Measurements from ENCODE around the gene DLST. TPM values are rescaled to one million over a fixed set of nuclear protein-coding genes. Genes with fewer than 3 reads are reported as not detected.
"Not testable (repeated sequence)": the region's sequence is repeated elsewhere in the genome, so short reads cannot be mapped to it uniquely, and the experiment has no call there.

DLST gene
- total RNA-seq, 1 donor from 2014 or later: 98.4 TPM

DNA sequence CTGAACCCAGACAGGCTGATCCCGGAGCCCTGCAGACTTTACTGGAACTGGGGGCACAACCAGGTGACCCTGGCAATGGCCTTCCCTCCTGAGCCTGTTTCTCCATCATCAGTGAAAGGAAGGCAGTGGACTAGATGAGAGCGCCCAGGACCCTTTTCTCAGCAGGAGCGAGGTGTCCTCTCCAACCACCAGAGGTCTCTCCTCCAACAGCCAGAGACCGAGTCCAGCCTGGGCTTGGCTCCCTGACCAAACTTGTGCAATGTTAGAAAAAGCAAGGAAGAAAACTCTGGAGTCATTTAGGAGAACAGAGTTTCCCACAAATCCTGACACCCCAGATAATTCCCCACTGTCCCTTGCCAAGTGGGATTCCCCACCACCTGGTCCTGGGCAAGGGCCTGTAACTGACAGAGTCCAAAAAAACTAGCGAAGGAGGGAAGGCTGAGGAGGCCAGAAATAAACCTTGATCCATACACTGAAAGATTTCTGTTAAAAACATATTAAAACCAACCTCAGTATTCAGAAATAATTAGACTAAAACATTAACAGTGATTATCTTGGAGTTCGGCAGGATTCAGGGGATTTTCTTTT is 32.4 kb downstream of the DLST start:
- DNase-seq (ENCODE audit: extremely low read depth, low read depth, low spot score): peak; percentile 23

DNA sequence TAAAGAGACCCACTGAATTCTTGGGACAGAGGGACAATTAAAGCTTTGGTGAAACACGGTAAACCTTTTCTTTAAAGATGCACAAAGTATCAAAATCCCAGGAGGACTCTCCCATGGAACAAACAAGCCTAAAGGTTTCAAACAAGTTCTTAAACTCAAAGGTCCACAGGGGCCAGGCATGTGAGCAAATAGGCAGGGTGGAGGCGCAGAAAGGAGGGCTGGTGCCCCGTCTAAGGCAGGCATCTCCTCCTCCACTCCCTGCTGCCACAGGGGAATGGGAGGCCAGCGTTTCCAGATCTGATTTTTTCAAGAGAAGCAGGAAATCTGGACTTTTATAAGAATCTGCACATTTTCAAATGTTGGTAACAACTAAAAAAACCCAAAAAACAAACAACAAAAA is 33.7 kb downstream of the DLST start:
- DNase-seq (ENCODE audit: extremely low read depth, low read depth, low spot score): no peak

DNA sequence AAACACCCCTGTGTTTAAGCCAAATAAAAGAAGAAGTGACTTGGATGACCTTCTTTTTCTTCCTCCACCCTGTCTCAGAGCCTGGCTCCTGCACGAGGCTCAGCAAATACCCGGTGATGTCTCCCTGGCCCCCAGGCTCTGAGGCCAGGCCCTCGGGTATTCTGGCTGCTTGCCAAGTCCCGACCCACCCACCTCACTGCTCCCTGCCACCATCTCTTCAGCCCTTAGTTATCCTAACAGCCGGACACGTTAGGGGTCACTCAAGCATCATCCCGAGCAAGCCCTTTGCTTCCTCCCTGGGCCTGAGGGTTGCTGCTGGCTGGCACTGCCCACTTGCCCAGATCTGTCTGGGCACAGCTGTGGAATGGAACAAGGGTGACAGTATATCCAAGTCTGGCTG is 34.1 kb downstream of the DLST start:
- DNase-seq (ENCODE audit: extremely low read depth, low read depth, low spot score): no peak

DNA sequence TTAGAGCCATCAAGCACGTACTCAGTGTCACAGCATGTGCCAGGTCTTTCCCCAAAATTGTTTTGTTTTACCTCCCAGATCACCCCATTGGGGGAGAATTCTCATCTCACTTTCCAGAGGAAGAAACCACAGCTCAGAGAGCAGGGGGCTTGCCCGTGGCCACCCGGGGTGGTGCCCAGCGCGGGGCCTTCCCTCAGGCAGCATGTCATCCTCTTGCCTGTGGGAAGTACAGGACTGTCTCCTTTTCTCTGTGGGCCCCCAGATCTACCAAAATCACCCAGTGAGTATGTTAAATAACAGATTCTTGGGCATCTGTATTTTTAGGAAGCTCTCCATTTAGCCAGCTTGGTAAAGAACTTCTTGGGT is 35.4 kb downstream of the DLST start:
- no peak for DNase-seq (ENCODE audit: extremely low read depth, low read depth, low spot score)

DNA sequence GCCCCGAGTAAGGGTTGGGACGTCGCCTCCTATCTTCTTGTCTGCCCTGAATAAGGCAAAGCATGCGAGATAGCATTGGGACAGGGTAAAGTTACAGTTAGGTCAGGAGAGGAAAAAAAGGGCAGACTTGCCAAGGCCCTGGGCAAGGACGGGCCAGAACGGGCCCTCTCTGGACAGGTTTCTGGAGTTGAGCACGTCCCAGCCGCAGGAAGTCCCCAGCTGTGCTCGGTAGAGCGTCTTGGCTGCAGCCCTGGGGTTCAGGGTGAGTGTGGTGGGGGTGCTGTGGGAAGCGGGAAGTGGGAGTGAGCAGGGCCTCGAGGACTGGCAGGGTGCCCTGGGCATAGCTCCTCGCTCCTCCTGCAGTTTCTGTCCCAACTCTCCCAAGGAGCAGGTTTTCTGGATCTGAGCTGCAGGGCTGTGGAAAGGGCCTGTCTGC is 35.9 kb downstream of the DLST start:
- DNase-seq (ENCODE audit: extremely low read depth, low read depth, low spot score): no peak

DNA sequence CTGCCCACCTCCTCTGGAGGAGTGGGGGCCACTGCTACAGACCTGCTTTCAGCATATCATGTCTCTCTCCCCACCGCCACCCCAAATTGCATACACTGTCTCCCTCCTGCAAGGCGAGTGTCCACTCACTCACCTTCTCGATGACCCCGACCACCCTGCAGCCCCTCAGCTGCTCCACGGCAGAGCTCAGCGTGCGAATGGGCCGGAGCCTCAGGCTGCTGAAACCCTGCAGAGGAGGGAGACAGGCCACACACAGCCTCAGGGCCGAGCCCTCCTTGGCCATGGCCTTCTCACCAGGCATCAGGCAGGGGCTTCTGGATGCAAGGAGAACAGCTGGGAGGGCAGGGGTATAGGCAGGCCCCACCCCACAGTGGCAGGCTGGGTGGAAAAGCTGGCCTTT is 36.7 kb downstream of the DLST start:
- no peak for DNase-seq (ENCODE audit: extremely low read depth, low read depth, low spot score)

DNA sequence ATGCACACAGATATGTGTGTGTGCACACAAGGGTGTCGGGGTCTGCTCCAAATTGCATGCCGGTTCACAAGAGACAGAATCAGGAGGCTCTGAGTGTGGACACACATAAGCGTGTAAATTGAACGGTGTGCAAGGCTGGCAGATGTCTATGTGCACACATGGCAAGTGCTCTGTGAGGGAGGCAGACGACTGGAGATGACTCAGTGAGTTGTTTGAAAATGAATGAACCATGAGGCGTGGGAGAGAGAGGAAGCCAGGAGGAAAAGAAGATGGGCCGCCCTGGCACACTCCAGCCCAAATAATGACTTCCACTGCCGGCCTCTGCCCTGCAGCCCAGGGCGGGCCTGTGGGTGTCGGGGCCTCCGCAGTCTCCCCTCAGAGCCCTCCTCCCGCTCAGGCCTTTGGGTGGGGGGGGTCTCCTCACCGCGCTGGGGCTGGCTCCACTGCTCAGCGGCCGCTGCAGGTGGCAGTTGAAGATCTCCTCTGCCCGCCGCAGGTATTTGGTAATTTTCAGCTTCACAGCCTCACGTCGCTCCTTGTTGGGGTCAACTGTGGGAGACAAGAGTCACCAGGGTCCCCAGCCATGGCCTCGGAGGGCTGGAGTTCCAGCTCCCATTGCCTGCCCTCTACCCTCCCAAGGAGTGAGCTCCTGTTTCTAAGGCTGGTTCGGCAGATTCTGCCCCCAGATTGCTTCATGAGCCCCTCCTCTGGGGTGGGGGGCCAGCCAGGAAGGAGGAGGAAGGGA is 37.9 kb downstream of the DLST start:
- DNase-seq (ENCODE audit: extremely low read depth, low read depth, low spot score): no peak

DNA sequence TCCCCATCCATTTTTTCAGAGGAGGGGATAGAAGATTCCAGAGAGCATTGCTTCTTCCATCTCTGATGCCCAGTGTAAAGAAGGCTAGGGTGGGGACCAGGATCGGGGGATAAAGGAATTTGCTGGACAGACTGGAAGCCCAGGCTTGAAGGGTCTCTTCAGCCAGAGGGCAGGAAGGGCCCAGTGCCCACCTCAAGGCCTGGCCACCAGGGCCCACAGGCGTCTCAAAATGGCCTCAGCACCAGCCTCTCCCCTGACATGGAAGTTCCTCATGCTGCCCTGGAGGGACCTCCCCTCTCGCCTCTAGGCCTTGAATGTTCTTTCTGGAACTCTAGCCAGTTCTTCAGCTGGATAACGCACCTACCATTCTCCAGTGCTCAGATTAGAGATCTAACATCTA is 38.6 kb downstream of the DLST start:
- DNase-seq (ENCODE audit: extremely low read depth, low read depth, low spot score): no peak

DNA sequence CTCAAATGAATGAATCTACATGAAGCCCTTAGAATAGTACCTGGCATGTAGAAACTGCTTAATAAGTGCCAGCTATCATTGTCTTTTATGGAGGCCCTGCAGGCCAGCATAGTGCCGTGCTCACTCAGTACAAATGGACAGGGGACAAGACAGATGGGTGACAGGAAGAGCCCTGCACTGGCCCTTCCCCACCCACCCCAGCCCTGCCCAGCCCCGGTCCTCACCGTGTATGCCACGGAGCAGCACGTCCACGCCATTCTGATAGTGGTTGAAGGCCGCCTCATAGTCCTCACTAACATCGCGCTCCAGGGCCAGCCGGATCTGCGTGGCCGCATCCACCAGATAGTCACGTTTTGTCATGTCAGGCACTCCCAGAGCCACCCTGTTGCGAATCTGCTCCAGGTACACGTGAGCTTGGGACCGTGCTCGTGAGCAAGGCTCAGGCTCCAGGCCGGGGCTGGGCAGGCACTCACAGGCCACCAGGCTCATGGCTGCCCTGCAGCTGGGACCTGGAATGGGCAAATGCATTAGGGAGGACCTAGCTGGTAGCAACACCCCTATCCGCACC is 39.4 kb downstream of the DLST start:
- no peak for DNase-seq (ENCODE audit: extremely low read depth, low read depth, low spot score)

DNA sequence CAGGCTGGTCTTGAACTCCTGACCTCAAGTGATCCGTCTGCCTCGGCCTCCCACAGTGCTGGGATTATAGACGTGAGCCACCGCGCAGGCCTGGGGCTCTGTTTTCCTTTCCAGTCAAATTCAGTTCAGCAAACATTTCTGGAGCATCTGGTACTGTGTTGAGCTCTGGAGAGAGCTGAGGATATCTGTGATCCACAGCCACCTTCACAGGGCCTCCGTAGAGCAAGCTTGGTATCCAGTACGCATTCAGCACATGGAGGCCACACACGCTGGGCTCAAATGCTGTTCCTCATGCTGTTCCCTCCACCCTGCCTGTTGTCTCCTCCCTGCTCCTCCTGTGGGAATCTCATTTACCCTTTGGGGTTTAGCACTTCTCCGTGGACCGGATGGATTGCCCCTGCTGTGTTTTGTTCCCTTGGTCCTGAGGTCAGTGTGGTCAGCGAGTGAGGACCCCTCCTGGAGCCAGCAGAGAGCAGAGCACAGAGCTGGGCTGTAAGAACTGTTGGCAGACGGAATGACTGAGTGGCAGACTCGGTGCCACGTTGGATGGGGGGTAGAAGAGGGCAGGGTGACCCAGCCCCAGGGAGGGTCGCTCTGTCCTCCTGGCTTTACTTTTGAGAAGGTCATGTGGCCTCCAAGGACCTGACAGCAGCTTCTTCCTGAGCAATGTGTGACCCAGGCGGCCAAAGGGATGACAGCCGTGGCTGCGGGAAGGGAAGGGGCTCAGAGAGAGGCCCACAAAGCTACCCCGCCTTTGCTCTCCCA is 40.5 kb downstream of the DLST start:
- DNase-seq (ENCODE audit: extremely low read depth, low read depth, low spot score): no peak

DNA sequence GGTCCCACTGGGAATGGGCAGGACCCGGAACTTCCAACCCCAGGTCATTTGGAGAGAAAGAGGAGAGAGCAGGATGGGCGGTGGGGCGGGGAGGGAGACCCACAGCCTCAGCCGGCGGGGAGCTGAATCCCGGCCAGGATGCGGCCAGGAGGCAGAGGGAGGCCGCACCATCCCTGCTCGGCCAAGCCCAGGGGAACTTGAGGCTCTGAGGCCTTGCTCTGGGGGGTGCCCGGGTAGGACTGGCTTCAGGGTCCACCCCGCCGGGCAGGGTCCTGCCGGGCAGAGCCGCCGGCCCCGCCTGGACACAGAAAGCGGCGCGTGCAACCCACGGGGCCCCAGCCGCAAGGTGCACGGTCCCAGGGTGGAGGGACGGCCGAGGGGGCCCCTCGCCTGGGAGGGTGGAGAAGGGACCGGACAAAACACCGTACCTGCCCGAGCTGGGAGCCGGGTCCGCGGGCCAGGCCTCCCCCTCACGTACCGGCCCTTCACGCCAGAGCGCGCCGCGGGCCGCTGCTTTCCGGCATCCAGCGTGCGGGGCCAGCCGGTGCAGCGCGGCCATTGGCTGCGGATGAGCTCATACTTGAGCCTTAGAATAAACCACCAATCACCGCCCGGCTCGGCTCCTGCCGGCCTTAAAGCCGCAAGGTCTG is 41.2 kb downstream of the DLST start, which contains the start of gene RPS6KL1:
Gene RPS6KL1 (minus strand): TSS at position 509 of the 650 bp plus-strand sequence. CDS start 1,719 bp downstream, outside the sequence.
- peak; percentile 55 for DNase-seq (ENCODE audit: extremely low read depth, low read depth, low spot score)

DNA sequence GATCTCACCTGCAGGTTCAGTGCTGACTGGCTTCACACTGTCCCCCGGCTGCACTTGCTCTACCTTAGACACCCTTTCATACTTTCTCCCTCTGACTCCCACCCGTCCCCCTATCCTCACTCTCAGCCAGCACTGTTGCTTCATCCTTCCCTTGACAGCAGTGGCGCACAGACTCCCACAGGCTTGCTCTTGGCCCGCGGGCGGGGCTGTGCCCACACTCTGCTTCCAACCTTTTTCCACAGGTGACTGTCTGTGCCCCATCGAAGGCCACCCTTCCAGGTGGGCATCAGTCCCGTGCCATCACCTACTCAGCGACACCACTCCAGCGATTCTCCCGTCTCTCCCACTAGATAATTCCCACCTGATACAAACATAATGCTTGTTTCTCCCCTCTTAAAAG is 42.3 kb downstream of the DLST start:
- DNase-seq (ENCODE audit: extremely low read depth, low read depth, low spot score): no peak

DNA sequence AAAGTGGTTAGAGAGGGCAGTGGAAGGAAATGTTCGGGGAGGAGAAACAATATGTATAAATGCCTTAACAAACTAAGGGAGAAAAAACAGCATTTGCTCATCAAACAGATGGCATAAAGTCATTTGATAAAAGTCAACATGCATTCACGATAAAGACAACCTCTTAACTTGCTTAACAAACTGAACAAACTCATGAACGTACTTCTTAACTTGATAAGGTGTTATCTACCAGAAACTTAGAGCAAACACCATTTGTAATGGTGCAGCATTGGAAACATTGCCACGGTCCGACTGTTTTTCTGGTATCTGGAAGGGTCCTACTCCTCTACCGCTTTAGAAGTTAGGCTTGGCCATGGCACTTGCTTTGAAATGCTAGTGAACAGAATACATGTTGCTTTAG is 45.5 kb downstream of the DLST start:
- no peak for DNase-seq (ENCODE audit: extremely low read depth, low read depth, low spot score)

DNA sequence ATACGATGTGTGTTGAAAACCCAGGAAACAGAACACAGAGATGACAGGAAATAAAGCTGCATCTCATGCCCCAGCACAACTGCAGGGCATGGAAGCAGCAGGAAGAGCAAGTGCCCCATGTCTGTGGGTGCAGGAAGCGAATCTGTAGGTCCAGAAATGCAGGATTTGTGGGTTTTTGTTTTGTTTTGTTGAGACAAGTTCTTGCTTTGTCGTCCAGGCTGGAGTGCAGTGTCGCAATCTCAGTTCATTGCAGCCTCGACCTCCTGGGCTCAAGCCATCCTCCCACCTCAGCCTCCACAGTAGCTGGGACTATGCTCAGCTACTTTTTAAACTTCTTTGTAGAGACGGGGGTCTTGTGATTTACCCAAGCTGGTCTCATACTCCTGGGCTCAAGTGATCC is 47.5 kb downstream of the DLST start:
- DNase-seq (ENCODE audit: extremely low read depth, low read depth, low spot score): no peak

DNA sequence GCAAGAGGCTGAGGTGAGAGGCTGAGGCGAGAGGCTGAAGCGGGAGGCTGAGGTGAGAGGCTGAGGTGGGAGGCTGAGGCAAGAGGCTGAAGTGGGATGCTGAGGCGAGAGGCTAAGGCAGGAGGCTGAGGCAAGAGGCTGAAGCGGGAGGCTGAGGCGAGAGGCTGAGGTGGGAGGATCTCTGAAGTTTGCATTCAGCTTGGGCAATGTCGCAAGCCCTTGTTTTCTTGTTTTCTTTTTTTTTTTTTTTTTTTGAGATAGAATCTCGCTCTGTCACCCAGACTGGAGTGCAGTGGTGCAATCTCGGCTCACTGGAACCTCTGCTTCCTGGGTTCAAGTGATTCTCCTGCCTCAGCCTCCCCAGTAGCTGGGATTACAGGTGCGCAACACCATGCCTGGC is 50.0 kb downstream of the DLST start:
- not testable (repeated sequence) for DNase-seq (ENCODE audit: extremely low read depth, low read depth, low spot score)

DNA sequence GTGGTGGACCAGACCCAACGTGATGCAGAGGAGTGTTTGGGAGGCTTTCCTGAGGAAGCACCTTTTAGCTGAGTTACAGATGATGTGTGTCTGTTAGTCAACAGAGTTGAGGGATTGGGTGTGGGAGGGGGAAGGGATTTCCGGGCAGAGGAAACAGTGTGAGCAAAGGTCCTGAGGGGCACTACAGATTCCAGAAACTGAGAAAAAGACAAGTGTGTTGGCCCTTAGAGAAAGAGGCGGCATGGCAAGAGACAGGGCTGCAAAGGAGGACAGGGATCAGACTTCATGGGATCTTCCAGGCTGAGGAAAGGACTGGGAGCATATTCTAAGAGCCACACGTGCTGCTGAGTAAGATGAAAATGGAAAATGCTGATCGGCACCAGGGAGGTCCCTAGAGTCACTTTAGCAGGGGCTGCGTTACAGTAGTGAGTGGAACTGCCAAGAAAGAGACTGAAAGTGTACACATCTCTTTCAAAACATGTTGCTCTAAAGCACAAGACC is 50.7 kb downstream of the DLST start:
- DNase-seq (ENCODE audit: extremely low read depth, low read depth, low spot score): peak; percentile 71

DNA sequence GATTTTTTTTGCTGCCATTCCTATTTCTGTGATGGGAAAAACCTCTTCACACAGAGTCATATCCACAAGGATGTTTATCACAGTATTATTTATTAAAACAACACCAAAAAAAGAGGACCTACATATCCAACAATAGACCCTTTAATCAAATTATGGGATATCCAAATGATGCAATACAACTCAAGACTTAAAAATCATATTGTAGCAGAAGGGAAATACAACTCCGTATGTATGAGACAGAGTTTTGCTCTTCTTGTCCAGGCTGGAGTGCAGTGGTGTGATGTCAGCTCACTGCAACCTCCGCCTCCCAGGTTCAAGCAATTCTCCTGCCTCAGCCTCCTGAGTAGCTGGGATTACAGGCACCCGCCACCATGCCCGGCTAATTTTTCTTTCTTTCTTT is 51.2 kb downstream of the DLST start:
- not testable (repeated sequence) for DNase-seq (ENCODE audit: extremely low read depth, low read depth, low spot score)

DNA sequence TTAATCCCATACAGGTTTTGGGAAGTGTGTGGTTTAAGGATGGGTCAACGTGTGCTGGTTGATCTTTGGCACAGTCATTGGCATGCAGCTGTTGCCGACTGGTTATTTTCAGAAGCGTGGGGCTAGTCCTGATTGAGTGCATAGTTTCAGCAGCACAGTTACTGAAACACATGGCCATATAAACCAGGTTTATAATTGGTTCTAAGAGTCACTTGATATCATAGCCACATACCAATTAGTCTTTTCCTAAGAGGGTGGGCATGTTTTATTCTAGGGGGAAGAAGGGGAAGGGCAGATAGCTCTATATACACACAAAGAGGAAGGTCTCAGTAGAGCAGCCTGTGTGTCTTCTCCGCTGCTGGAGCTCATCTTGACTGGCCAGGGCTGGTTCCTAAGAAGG is 52.3 kb downstream of the DLST start:
- DNase-seq (ENCODE audit: extremely low read depth, low read depth, low spot score): no peak

DNA sequence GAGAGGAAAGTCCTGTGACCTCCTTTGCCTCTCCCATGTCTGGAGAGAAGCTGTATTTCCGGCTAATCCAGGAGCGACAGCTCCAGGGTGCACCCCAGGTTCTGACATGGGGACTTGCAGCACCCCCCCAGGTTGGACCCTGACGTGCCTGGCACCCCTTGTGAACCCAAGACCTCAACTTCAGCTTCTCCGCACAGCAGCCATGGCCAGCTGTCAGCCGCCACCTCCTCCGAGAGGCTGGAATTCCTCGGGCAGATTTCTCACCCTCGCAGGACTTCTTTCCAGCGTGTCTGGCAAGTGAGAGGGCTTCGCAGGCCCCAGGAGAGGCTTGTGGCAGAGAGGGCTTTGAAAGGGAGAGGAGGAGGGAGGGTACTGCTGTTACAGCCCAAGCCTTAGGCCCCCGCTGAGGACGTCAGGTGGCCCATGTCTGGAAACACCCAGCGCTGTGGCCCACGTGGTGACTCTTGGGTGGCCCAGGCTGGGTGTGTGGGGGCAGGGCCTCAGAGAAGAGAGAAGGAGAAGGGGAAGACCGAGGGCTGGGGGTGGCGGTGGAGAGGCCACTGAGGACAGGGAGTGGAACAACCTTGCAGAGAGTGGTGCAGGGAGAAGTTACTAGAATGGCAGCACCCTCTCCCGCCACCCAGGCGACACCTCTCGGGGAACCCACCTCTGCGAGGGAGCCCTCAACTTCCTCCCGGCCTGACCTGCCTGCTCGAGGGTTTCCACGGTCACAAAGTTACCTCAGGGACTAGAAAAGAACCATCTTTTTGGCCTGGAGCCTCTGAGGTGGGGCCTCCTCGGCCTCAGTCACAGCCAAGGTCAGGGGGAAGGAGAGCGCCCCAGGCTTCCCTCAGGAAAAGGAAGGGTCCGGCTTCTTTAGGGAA is 53.0 kb downstream of the DLST start:
- no peak for DNase-seq (ENCODE audit: extremely low read depth, low read depth, low spot score)

DNA sequence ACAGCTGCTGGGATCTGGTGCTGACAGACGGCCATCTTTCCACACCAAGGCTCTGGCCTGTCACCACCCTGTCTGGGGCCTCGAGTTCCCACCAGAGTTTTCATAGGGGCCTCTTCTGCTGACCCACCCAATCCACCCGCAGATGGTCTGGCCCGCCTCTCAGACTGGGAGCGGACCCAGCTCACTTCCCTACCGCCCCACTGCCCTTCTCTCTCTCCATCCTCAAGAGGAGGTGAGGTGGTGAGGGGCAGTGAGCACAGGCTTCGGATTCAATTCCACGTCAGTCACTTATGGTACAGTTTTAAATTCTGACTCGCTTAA is 53.6 kb downstream of the DLST start:
- DNase-seq (ENCODE audit: extremely low read depth, low read depth, low spot score): no peak
